Measurements from ENCODE around the gene NFXL1. TPM values are rescaled to one million over a fixed set of nuclear protein-coding genes. Genes with fewer than 3 reads are reported as not detected.

Gene NFXL1
- total RNA-seq, 1 experiment from 2014 or later: 15.7 TPM

GRCh38 chr4:47863486-47863885 lies 50.9 kb downstream of the NFXL1 start:
- Histone ChIP-seq H3K79me2 (ENCODE audit: low read depth) (no peaks in the 10 kb centered on the region), H3K9me3 (ENCODE audit: insufficient read depth, low read depth) (no peaks in the 10 kb centered on the region), H3K4me3 (no peak overlapping the region), H3K4me2 (no peak overlapping the region), H3K27me3 (ENCODE audit: insufficient read depth, low read depth) (no peaks in the 10 kb centered on the region), H3K4me1 (replicated peaks; ENCODE audit: insufficient read depth) (no peaks in the 10 kb centered on the region), H3F3A (ENCODE audit: insufficient read depth, low read depth) (peaks cover under 1% of the 10 kb centered on the region; the same call in 1 of the 2 replicates), H2AFZ (no peak overlapping the region), H3K36me3 (ENCODE audit: low read depth) (peaks cover 12% of the 10 kb centered on the region; the same call in 1 of the 2 replicates), H4K20me1 (ENCODE audit: insufficient read depth) (0 out of 2 replicates have a peak, but pooled peaks cover under 1% of the 10 kb centered on the region), H3K27ac (no peak overlapping the region), H3K9me2 (ENCODE audit: insufficient read depth) (no peaks in the 10 kb centered on the region)
- intact Hi-C loops (cut with micrococcal nuclease; ENCODE audit: unreplicated experiment): no loop called here
- no peak for DNase-seq
- POLR2A ChIA-PET (ENCODE audit: unreplicated experiment): no interaction called here
- BruUV-seq (replicated peaks): no TSS peak
- CTCF ChIA-PET: no interaction called here
- TF ChIP-seq, protein P1, sequence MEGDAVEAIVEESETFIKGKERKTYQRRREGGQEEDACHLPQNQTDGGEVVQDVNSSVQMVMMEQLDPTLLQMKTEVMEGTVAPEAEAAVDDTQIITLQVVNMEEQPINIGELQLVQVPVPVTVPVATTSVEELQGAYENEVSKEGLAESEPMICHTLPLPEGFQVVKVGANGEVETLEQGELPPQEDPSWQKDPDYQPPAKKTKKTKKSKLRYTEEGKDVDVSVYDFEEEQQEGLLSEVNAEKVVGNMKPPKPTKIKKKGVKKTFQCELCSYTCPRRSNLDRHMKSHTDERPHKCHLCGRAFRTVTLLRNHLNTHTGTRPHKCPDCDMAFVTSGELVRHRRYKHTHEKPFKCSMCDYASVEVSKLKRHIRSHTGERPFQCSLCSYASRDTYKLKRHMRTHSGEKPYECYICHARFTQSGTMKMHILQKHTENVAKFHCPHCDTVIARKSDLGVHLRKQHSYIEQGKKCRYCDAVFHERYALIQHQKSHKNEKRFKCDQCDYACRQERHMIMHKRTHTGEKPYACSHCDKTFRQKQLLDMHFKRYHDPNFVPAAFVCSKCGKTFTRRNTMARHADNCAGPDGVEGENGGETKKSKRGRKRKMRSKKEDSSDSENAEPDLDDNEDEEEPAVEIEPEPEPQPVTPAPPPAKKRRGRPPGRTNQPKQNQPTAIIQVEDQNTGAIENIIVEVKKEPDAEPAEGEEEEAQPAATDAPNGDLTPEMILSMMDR (conservative IDR thresholded peaks at IDR 0.05): no peak
- no peak for TF ChIP-seq EZH2 (IDR thresholded peaks at IDR 0.05; ENCODE audit: low read depth)

DNA sequence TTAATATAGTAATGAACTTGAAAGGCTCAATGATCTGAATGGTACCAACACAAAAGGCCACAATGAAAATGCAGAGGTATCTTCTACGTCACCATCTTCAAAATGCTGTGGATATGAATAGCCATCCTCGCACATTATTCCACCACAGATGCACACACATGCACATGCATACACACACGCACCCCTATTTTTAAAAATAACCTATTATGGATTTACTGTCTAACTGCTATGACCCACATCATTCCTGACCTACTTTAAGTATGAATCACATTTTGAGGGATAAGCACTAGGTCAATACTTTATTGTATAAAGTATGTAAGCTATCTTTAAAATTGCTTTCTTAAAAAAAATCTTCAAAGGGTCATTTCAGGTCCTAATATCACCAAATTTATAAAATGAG lies 52.1 kb downstream of the NFXL1 start:
- Histone ChIP-seq H3K9me2 (ENCODE audit: insufficient read depth) (no peaks in the 10 kb centered on the region), H3K4me2 (no peak overlapping the region), H3K4me1 (replicated peaks; ENCODE audit: insufficient read depth) (no peaks in the 10 kb centered on the region), H3K4me3 (no peak overlapping the region), H4K20me1 (ENCODE audit: insufficient read depth) (0 out of 2 replicates have a peak, but pooled peaks cover 3% of the 10 kb centered on the region), H3K9me3 (ENCODE audit: insufficient read depth, low read depth) (no peaks in the 10 kb centered on the region), H2AFZ (no peak overlapping the region), H3K36me3 (ENCODE audit: low read depth) (peaks cover 16% of the 10 kb centered on the region; the same call in 1 of the 2 replicates), H3K79me2 (ENCODE audit: low read depth) (no peaks in the 10 kb centered on the region), H3K27me3 (ENCODE audit: insufficient read depth, low read depth) (no peaks in the 10 kb centered on the region), H3K27ac (no peak overlapping the region), H3F3A (ENCODE audit: insufficient read depth, low read depth) (peaks cover 5% of the 10 kb centered on the region; the same call in 1 of the 2 replicates)
- BruUV-seq (replicated peaks): no TSS peak
- POLR2A ChIA-PET (ENCODE audit: unreplicated experiment): no interaction called here
- intact Hi-C loops (cut with micrococcal nuclease; ENCODE audit: unreplicated experiment): no loop called here
- no peak for DNase-seq
- CTCF ChIA-PET: no interaction called here
- TF ChIP-seq, protein P1 (conservative IDR thresholded peaks at IDR 0.05): no peak
- no peak for TF ChIP-seq EZH2 (IDR thresholded peaks at IDR 0.05; ENCODE audit: low read depth)

- no peaks in the 10 kb centered on the region for H3K4me1 ChIP-seq (replicated peaks; ENCODE audit: insufficient read depth)
- ChIA-PET CTCF (no interaction called here), POLR2A (ENCODE audit: unreplicated experiment) (no interaction called here)
- H2AFZ ChIP-seq: no peak overlapping the region
- no TSS peak for BruUV-seq (replicated peaks)
- intact Hi-C loops (cut with micrococcal nuclease; ENCODE audit: unreplicated experiment): no loop called here
- peaks cover 5% of the 10 kb centered on the region; the same call in 1 of the 2 replicates for H3F3A ChIP-seq (ENCODE audit: insufficient read depth, low read depth)
- H3K4me3 ChIP-seq: no peak overlapping the region
- H3K9me3 ChIP-seq (ENCODE audit: insufficient read depth, low read depth): no peaks in the 10 kb centered on the region
- 0 out of 2 replicates have a peak, but pooled peaks cover 3% of the 10 kb centered on the region for H4K20me1 ChIP-seq (ENCODE audit: insufficient read depth)
- no peak overlapping the region for H3K4me2 ChIP-seq
- no peaks in the 10 kb centered on the region for H3K79me2 ChIP-seq (ENCODE audit: low read depth)
- peaks cover 8% of the 10 kb centered on the region; the same call in 1 of the 2 replicates for H3K36me3 ChIP-seq (ENCODE audit: low read depth)
- H3K27ac ChIP-seq: no peak overlapping the region
- DNase-seq: no peak
- H3K9me2 ChIP-seq (ENCODE audit: insufficient read depth): no peaks in the 10 kb centered on the region
- no peak for TF ChIP-seq EZH2 (IDR thresholded peaks at IDR 0.05; ENCODE audit: low read depth)
- TF ChIP-seq, protein P1 (conservative IDR thresholded peaks at IDR 0.05): no peak
- no peaks in the 10 kb centered on the region for H3K27me3 ChIP-seq (ENCODE audit: insufficient read depth, low read depth)
These were observed 54.1 kb downstream of the NFXL1 start for GRCh38 chr4:47860305-47860704.

Data from PC-9 (cell line).